Endometrium (tissue), 2 donors: Measurements from ENCODE around the gene KRT75.

Experiments used
- FAIRE-seq: peaks from 2 replicates; lab custom pipeline; 2012; peaks lifted over from hg19 to GRCh38; lab: Jason Lieb, UNC
- donor health status: control.
- donor health status: control.

Gene KRT75

GRCh38 chr12:52439845-52440244 is 5.7 kb upstream of the KRT75 start:
- no peak for FAIRE-seq

DNA sequence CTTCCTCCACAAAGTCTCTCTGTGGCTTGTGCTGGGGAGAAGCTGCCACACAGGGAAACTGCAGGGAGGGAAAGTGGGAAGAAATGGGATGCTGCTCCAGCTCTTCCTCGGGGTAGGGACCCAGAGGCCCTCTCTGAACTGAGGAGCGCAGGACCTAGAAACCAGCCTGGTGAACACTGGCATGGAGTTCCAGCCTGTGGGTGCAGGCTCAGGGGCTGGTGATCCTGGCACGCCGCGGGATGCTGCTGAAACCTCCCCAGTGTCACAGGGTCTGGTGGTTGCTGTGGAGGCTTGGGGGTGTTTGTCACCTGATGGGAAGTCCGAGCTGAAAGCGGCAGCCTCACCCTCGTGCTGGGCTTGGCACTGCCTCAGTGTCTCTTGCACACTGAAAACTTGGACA is 5.2 kb upstream of the KRT75 start:
- no peak for FAIRE-seq

DNA sequence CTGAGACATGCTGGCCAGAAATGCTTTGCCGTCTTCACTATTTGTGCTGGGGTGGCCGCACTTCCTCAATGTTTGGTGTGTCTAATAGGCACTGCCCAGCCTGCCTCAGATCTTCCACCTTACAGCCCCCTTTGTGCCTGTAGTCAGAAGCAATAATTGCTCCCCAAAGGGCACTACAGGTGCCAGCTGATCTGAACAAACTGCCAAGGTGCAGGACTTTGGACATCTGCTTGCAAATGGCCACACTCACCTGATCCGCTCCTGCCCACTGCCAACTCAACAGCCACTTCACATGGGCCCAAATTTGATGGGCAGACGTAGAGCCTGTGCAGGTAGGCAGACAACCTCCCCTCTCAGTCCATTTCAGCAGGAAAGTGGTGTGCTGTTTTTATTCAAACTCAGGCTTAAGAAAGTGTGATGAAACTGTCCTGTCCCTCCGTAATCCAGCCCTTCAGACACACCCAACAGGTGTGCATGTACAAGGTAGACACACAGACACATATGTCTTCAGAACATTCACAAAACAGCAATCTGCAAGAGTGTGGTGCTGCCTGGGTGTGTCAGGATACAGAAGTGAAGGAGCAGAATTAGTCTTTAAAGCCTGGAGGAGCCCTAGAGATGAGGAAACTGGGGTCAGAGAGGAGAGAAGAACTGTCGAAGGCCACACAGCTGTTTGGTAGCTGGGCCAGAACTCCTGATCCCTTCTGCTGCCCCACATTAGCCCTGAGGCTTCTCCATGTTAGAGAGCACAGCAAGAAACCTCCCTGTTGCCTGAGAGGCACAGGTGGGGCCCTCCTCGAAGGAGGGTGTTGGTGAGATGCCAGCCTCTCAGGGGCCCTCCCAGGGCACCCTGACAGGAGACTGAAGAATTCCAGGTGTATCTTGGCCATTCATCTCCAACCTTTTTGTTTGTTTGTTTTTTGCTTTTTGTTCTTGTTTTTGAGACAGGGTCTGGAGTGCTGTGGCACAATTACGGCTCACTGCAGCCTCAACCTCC is 4.4 kb upstream of the KRT75 start:
- FAIRE-seq = no peak

GRCh38 chr12:52437508-52437907 is 3.3 kb upstream of the KRT75 start:
- no peak for FAIRE-seq

DNA sequence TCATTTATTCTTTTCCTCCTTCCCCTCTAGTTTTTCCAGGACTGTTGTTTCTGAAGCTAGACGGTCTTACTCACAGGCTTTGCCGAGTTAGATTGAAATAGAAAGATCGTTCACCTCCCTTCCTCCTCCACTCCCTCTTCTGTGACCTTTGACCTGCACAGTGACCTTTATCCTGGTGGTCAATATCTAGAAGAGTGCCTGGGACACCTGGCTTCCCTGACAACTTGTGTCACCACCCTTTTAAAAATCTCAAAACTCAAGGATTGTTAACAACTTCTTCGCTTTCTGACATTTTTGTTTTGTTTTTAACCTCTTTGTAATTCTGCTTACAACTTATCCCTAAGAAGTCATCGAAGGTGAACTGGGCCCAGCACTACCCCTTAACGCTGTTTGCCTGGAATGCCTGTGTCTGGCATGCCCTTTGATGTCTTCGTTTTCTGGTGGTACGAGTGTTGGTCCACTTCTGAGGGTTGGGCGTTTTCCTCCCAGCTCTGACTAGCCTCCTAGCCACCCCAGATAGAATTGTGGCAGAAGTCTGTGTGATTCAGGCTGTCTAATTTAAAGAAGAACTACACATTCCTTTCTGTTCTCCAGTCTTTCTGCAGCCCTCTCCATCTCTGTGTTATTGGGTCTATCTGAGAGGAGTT is 2.8 kb upstream of the KRT75 start:
- FAIRE-seq = no peak

GRCh38 chr12:52436000-52436827 is 2.0 kb upstream of the KRT75 start:
- FAIRE-seq = no peak

DNA sequence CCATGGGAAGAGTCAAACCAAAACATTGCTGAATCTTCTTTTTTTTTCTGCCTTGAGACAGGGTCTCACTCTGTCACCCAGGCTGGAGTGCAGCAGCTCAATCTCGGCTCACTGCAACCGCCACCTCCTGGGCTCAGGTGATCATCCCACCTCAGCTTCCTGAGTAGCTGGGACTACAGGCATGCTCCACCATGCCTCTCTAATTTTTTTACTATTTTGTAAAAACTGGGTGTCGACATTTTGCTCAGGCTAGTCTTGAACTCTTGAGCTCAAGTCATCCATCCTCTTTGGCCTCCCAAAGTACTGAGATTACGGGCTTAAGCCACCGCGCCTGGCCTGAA is 1.5 kb upstream of the KRT75 start:
- no peak for FAIRE-seq

- FAIRE-seq = no peak
Observed at GRCh38 chr12:52434760-52435530, 774 bp upstream of the KRT75 start.

GRCh38 chr12:52433501-52434080 is 580 bp downstream of the KRT75 start:
- no peak for FAIRE-seq

- no peak for FAIRE-seq
Observed at GRCh38 chr12:52432559-52433207, 1.5 kb downstream of the KRT75 start.

DNA sequence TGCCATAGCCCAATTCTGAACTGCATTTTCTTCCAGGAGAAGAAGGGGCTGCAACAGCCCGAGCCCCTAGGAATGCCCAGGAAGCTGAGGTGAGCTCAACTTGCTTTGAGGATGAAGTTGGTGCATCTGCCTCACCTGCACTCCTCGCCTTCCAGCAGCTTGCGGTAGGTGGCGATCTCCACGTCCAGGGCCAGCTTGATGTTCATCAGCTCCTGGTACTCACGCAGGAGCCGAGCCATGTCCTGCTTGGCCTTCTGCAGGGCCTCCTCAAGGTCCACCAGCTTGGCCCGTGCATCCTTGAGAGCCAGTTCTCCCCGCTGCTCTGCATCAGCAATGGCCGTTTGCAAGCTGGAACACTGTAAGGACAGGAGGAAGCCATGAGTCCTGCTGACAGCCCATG is 6.0 kb downstream of the KRT75 start:
- FAIRE-seq = no peak

GRCh38 chr12:52427083-52427482 is 7.1 kb downstream of the KRT75 start:
- no peak for FAIRE-seq

DNA sequence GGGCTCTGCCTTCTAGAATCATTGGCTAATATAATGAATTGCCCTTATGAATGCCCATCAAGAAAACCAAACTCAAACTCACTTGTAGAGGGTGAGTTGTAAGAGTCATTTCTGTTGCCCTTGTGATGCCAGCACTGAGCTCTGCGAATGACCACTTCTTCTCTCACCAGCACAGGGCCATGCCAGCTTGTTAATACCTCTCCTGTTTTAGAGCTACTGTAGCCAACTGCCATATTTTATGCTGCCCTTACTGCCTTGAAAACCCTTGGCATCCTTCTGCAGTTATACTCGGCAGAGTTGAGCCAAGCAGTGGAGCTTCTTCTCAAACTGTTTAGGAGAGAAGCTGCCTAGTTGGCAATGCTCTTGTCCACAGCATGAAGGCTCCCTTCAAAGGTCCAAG is 8.1 kb downstream of the KRT75 start:
- no peak for FAIRE-seq

- FAIRE-seq = no peak
Observed at GRCh38 chr12:52425466-52425865, 8.7 kb downstream of the KRT75 start.

GRCh38 chr12:52423661-52424500 is 10.3 kb downstream of the KRT75 start:
- FAIRE-seq = no peak

- FAIRE-seq = no peak
Observed at GRCh38 chr12:52423035-52423434, 11.1 kb downstream of the KRT75 start.

GRCh38 chr12:52419656-52420055 is 14.5 kb downstream of the KRT75 start:
- no peak for FAIRE-seq

GRCh38 chr12:52418576-52419110 is 15.5 kb downstream of the KRT75 start:
- no peak for FAIRE-seq

DNA sequence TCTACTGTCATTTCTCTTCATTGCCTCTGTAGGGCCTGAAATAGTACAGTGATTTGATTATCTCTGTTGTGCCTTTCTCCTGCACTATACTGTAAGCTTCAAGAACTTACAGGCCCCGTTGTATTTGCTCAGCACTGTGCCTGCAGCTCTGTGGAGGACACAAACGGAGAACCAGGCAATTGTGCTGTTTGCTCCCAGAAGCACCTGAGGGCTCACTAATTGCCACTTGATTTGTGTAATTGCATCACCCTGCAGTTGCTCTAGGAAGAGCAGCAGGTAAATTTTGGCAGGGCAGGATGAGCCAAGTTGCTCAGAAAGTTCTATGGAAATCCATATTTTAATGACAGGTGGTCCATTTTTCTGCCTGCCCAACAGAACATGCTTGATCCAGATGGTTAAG is 16.4 kb downstream of the KRT75 start:
- no peak for FAIRE-seq

- FAIRE-seq = no peak
Observed at GRCh38 chr12:52416795-52417194, 17.4 kb downstream of the KRT75 start.
